Measurements from ENCODE around the gene MAVS.

- TF ChIP-seq CTCF (IDR thresholded peaks at IDR 0.05; ENCODE audit: low read length) (no peak), EZH2 (optimal IDR thresholded peaks at IDR 0.05; ENCODE audit: low read depth, low read length) (no peak)
Observed at GRCh38 chr20:3825526-3825925, 21.1 kb upstream of the MAVS start.
